IMR-90 (cell line): ENCODE measurements around the gene XAB2.

Experiments used
- CEBPB ChIP-seq: IDR thresholded peaks from 2 replicates; pipeline ENCODE4 v1.6.1; 2012; ENCODE audit warnings: low read depth, low read length, improper control_type of control experiment
- POLR2A ChIP-seq: IDR thresholded peaks from 2 replicates; pipeline ENCODE4 v1.6.1; 2012; ENCODE audit warnings: mild to moderate bottlenecking, low read depth, low read length
- RAD21 ChIP-seq: IDR thresholded peaks from 2 replicates; pipeline ENCODE4 v1.6.1; 2012; ENCODE audit warnings: low read length, improper control_type of control experiment
- TF ChIP-seq, protein P1 (sequence below): conservative IDR thresholded peaks from 2 replicates; pipeline ENCODE4 v1.5.1; 2012; ENCODE audit warnings: mild to moderate bottlenecking, low read depth, low read length, improper control_type of control experiment

DNA sequence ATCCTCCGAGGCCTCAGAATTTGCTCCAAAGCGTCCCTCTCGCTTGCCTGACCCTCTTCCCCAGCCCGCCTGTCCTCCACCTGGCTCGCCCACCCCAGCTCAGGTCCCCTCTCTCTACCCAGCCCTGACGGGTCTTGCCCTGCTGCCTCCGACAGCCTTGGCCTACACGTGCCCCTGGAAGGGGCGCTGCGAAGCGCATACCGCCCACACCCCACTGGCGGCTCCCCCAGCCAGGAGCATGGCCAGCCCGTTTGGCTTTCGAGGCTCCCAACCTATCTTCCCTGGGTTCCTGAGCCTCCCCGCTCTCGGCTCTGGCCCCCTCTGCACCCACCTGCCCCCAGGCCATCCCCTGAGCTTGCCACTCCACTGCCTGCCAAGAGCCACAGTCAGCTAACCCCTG lies 4.5 kb downstream of the XAB2 start:
- TF ChIP-seq, protein P1, sequence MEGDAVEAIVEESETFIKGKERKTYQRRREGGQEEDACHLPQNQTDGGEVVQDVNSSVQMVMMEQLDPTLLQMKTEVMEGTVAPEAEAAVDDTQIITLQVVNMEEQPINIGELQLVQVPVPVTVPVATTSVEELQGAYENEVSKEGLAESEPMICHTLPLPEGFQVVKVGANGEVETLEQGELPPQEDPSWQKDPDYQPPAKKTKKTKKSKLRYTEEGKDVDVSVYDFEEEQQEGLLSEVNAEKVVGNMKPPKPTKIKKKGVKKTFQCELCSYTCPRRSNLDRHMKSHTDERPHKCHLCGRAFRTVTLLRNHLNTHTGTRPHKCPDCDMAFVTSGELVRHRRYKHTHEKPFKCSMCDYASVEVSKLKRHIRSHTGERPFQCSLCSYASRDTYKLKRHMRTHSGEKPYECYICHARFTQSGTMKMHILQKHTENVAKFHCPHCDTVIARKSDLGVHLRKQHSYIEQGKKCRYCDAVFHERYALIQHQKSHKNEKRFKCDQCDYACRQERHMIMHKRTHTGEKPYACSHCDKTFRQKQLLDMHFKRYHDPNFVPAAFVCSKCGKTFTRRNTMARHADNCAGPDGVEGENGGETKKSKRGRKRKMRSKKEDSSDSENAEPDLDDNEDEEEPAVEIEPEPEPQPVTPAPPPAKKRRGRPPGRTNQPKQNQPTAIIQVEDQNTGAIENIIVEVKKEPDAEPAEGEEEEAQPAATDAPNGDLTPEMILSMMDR: no peak
- TF ChIP-seq POLR2A: no peak
- no peak for TF ChIP-seq RAD21
- no peak for TF ChIP-seq CEBPB
